ENCODE data around the gene FAM217A. TPM values are rescaled to one million over a fixed set of nuclear protein-coding genes. Genes with fewer than 3 reads are reported as not detected.

The FAM217A gene
- total and polyA plus RNA-seq, 2 of the 8 experiments (the other 6 are each of a cell fraction or from before 2014, with no cell fraction given): 0.03 TPM; not detected in 1

DNA sequence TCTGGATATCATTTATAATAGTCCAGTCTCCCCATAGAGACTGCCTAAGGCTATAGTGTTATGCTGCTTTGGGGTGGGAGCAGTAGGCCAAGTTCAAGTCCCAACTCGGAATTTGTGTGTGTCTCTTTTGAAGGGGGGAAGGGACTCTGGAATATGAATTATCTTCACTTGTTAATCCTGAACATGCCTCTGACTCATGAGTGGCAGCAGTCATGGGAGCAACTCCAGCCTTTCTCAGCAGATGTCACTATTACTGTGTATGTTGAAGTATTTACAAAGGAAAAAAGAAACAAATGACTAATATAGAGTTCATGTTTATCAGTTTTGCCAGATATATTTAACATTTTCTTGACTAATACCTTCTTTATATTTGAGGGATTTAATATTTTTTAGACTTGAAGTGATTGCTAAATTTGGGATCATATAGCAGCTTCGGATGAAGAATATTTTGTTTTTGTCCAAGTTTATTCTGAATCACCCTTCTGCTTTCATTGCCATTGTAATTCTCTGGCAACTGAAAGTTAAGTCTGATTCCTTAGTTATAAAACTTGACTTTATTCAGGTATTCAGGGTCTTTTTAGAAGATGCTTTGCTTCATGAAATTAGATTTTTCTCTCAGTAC lies 23.4 kb downstream of the FAM217A start (continued):
- TF ChIP-seq, protein P1, sequence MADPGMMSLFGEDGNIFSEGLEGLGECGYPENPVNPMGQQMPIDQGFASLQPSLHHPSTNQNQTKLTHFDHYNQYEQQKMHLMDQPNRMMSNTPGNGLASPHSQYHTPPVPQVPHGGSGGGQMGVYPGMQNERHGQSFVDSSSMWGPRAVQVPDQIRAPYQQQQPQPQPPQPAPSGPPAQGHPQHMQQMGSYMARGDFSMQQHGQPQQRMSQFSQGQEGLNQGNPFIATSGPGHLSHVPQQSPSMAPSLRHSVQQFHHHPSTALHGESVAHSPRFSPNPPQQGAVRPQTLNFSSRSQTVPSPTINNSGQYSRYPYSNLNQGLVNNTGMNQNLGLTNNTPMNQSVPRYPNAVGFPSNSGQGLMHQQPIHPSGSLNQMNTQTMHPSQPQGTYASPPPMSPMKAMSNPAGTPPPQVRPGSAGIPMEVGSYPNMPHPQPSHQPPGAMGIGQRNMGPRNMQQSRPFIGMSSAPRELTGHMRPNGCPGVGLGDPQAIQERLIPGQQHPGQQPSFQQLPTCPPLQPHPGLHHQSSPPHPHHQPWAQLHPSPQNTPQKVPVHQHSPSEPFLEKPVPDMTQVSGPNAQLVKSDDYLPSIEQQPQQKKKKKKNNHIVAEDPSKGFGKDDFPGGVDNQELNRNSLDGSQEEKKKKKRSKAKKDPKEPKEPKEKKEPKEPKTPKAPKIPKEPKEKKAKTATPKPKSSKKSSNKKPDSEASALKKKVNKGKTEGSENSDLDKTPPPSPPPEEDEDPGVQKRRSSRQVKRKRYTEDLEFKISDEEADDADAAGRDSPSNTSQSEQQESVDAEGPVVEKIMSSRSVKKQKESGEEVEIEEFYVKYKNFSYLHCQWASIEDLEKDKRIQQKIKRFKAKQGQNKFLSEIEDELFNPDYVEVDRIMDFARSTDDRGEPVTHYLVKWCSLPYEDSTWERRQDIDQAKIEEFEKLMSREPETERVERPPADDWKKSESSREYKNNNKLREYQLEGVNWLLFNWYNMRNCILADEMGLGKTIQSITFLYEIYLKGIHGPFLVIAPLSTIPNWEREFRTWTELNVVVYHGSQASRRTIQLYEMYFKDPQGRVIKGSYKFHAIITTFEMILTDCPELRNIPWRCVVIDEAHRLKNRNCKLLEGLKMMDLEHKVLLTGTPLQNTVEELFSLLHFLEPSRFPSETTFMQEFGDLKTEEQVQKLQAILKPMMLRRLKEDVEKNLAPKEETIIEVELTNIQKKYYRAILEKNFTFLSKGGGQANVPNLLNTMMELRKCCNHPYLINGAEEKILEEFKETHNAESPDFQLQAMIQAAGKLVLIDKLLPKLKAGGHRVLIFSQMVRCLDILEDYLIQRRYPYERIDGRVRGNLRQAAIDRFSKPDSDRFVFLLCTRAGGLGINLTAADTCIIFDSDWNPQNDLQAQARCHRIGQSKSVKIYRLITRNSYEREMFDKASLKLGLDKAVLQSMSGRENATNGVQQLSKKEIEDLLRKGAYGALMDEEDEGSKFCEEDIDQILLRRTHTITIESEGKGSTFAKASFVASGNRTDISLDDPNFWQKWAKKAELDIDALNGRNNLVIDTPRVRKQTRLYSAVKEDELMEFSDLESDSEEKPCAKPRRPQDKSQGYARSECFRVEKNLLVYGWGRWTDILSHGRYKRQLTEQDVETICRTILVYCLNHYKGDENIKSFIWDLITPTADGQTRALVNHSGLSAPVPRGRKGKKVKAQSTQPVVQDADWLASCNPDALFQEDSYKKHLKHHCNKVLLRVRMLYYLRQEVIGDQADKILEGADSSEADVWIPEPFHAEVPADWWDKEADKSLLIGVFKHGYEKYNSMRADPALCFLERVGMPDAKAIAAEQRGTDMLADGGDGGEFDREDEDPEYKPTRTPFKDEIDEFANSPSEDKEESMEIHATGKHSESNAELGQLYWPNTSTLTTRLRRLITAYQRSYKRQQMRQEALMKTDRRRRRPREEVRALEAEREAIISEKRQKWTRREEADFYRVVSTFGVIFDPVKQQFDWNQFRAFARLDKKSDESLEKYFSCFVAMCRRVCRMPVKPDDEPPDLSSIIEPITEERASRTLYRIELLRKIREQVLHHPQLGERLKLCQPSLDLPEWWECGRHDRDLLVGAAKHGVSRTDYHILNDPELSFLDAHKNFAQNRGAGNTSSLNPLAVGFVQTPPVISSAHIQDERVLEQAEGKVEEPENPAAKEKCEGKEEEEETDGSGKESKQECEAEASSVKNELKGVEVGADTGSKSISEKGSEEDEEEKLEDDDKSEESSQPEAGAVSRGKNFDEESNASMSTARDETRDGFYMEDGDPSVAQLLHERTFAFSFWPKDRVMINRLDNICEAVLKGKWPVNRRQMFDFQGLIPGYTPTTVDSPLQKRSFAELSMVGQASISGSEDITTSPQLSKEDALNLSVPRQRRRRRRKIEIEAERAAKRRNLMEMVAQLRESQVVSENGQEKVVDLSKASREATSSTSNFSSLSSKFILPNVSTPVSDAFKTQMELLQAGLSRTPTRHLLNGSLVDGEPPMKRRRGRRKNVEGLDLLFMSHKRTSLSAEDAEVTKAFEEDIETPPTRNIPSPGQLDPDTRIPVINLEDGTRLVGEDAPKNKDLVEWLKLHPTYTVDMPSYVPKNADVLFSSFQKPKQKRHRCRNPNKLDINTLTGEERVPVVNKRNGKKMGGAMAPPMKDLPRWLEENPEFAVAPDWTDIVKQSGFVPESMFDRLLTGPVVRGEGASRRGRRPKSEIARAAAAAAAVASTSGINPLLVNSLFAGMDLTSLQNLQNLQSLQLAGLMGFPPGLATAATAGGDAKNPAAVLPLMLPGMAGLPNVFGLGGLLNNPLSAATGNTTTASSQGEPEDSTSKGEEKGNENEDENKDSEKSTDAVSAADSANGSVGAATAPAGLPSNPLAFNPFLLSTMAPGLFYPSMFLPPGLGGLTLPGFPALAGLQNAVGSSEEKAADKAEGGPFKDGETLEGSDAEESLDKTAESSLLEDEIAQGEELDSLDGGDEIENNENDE (IDR thresholded peaks at IDR 0.05; ENCODE audit: insufficient replicate concordance, low read length): no peak
- TF ChIP-seq CREB1 (IDR thresholded peaks at IDR 0.05): no peak

Data from H1 (cell line).